ENCODE data around the gene PHLDB3. TPM values are rescaled to one million over a fixed set of nuclear protein-coding genes. Genes with fewer than 3 reads are reported as not detected.
"Not testable (repeated sequence)": the region's sequence is repeated elsewhere in the genome, so short reads cannot be mapped to it uniquely, and the experiment has no call there.

PHLDB3 gene
- total RNA-seq, 2 experiments from 2014 or later, result 12.7 to 13.1 TPM

DNA sequence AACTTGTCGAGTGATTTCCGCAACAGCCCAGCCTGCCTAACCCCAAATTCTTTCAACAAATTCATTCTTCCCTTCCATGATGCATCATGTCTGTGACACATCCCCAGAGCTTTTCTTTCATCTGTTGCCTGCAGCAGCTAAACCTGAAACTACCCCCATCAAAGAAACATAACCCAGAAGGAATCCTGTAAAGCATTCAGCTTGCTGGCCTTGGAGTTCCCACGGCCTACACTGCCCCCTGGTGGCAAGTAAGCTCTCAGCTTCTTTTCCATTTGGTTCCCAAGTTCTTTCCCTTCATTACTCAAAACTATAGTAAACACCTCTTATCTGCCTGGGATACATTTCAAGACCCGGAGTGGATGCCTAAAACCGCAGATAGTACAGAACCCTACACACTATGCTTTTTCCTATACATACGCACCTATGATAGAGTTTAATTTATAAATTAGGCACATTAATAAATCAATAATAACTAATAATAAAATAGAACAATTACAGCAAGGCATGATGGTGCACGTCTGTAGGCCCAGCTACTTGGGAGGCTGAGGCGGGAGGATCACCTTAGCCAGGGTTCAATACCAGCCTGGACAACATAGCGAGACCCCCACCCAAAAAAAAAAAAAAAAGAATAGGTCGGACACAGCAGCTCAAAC, 15.0 kb upstream of the PHLDB3 start:
- Mint-ChIP-seq H3K27me3 (no peaks in the 10 kb centered on the region), H3K9me3 (no peaks in the 10 kb centered on the region), H3K27ac (peak overlapping the region; percentile 68), H3K4me1 (peaks cover 22% of the 10 kb centered on the region), H3K4me3 (no peak overlapping the region), H3K36me3 (peaks cover 5% of the 10 kb centered on the region)
- DNase-seq, result peak; percentile 73

DNA sequence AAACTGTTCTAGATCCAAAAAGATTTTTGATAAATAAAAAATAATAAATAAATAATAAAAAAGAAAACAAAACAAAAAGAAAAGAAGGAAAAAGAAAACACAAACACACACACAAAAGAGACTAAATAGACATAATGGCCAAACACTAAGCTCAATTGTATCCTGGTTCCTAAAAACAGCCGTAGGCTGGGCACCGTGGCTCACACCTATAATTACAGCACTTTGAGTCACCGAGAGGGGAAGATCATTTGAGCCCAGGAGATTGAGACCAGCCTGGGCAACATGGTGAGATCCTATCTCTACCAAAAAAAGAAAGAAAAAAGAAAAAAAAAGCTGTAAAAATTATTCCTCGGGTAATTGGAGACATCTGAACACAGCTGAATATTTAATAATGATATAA, 13.5 kb upstream of the PHLDB3 start:
- H3K4me3 Mint-ChIP-seq, result no peak overlapping the region
- peaks cover 9% of the 10 kb centered on the region for H3K36me3 Mint-ChIP-seq
- H3K27ac Mint-ChIP-seq, result no peak overlapping the region
- peaks cover 19% of the 10 kb centered on the region for H3K4me1 Mint-ChIP-seq
- H3K27me3 Mint-ChIP-seq, result no peaks in the 10 kb centered on the region
- no peak for DNase-seq
- H3K9me3 Mint-ChIP-seq, result no peaks in the 10 kb centered on the region

DNA sequence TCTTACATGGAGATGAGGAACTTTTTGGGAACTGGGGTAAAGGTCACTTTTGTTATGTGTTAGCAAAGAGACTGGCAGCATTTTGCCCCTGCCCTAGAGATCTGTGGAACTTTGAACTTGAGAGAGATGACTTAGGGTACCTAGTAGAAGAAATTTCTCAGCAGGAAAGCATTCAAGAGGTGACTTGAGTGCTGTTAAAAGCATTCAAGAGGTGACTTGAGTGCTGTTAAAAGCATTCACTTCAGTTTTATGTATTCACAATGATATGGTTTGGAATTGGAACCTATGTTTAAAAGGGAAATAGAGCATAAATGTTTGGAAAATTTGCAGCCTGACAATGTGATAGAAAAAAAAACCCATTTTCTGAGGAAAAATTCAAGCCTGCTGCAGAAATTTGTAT, 7.9 kb upstream of the PHLDB3 start:
- not testable (repeated sequence) for H3K4me3 Mint-ChIP-seq, H3K27me3 Mint-ChIP-seq, H3K9me3 Mint-ChIP-seq, H3K4me1 Mint-ChIP-seq, DNase-seq, H3K27ac Mint-ChIP-seq, H3K36me3 Mint-ChIP-seq

DNA sequence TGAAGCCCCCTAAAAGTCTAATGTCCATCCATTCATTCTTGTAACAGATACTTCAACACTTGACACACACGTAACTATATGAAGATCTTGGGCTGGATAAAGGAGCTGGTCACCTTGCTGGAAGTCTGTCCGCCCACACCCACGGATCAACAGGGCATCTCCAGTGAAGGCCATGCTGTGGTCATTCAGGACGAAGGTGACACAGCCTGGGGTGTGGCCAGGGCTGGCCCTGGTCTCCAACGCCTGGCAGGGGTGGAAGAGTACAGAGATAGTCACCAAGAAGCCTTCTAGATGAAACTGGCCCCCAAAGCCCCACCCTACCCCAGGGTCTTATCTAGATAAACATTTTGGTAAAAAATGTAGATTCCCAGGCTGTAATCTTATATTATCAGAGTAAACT, 6.8 kb upstream of the PHLDB3 start:
- Mint-ChIP-seq H3K27ac (no peak overlapping the region), H3K4me1 (peaks cover 4% of the 10 kb centered on the region), H3K36me3 (peaks cover 9% of the 10 kb centered on the region), H3K9me3 (no peaks in the 10 kb centered on the region), H3K4me3 (no peak overlapping the region), H3K27me3 (no peaks in the 10 kb centered on the region)
- DNase-seq, result no peak

DNA sequence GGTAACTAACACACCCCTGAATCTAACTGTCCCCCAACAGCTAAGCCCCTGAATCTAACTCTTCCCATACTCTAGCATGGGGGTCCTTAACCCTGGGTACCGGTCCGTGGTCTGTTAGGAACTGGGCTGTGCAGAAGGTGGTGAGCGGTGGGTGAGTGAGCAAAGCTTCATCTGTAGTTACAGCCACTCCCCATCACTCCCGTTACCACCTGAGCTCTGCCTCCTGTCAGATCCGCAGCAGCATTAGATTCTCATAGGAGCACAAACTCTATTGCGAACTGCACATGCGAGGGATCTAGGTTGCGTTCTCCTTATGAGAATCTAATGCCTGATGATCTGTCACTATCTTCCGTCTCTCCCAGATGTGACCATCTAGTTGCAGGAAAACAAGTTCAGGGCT, 6.2 kb upstream of the PHLDB3 start:
- no peak for DNase-seq
- Mint-ChIP-seq H3K36me3 (peaks cover 9% of the 10 kb centered on the region), H3K4me3 (no peak overlapping the region), H3K27me3 (no peaks in the 10 kb centered on the region), H3K27ac (no peak overlapping the region), H3K9me3 (no peaks in the 10 kb centered on the region), H3K4me1 (peaks cover 1% of the 10 kb centered on the region)

DNA sequence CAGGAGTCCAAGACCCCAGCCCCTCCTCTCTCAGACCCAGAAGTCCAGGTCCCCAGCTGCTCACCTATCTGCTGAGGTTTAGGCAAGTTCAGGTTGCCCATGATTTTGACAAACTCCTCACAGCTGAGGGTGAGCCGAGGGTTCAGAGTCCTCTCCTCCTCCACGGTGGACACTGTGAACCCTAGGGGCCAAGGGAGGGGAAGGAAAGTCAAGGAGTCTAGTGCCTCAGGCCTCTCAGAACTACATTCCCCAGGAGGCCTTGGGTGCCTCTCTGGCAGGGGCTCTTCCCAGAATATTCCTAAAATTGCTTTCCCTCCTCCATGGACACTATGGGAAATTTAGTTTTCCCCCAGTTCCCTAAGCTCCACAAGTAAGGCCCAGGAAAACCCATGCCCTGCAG, 3.3 kb upstream of the PHLDB3 start:
- H3K27ac Mint-ChIP-seq, result no peak overlapping the region

DNA sequence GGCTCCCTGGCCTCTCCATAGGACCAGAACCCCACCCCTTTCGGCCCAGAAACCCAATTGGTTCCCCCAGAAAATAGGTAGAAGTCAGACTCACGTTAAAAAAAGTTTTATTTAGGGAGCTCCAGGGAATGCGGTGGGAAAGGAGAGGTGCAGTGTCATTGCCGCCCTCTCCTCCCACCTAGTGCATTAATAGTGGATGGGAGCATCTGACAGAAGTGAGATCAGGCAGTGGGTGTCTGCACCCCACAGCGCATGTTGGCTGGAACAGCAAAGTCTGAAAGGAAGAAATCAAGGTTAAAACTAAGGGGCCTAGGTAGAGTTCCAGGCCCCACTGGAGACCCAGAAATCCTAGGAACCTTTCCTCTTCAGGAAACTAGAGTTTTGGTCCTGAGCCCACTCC, 2.1 kb upstream of the PHLDB3 start:
- DNase-seq, result no peak
- Mint-ChIP-seq H3K27ac (no peak overlapping the region), H3K4me1 (peaks cover 20% of the 10 kb centered on the region), H3K4me3 (no peak overlapping the region), H3K36me3 (peaks cover 10% of the 10 kb centered on the region), H3K27me3 (no peaks in the 10 kb centered on the region), H3K9me3 (no peaks in the 10 kb centered on the region)

More for the DNA sequence above, 3.3 kb upstream of the PHLDB3 start:
- Mint-ChIP-seq H3K4me1 (peaks cover 13% of the 10 kb centered on the region), H3K36me3 (peaks cover 6% of the 10 kb centered on the region), H3K27me3 (no peaks in the 10 kb centered on the region), H3K9me3 (no peaks in the 10 kb centered on the region), H3K4me3 (no peak overlapping the region)
- no peak for DNase-seq

DNA sequence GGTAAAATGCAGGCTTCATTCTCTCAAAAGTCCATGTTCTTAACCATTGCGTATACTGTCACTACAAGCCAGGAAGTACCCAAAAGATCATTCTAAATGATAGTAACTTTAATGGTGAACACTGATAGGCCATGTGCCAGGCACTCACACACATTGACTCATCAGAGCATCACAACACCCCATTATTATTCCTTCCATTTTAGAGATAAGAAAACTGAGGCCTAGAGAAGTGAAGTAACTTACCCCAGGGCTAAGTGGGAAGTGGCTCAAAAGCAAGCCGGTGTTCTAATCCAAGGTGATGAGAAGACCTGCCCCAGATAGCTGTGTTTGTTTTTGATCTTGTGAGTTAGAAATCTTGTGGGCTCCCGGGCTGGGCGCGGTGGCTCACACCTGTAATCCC, 1.4 kb upstream of the PHLDB3 start:
- Mint-ChIP-seq H3K27me3 (no peaks in the 10 kb centered on the region), H3K36me3 (peaks cover 10% of the 10 kb centered on the region), H3K27ac (peak overlapping the region; percentile 46), H3K9me3 (no peaks in the 10 kb centered on the region), H3K4me3 (no peak overlapping the region), H3K4me1 (peaks cover 20% of the 10 kb centered on the region)
- DNase-seq, result no peak

DNA sequence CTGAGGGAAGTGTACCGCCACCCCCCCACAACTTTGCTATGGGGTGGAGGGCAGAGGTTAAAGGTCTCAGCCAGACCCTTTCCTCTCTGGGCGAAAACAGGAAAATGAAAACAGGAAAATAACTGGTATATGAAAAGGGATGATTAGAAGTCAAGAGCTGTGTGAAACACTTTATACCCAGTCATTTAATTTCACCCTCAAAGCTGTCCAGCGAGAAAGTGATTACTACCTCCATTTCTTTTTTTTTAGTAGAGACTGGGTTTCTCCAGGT, 575 bp upstream of the PHLDB3 start:
- Mint-ChIP-seq H3K36me3 (peaks cover 12% of the 10 kb centered on the region), H3K4me3 (no peak overlapping the region), H3K27ac (peak overlapping the region; percentile 66), H3K4me1 (peaks cover 22% of the 10 kb centered on the region), H3K9me3 (no peaks in the 10 kb centered on the region), H3K27me3 (no peaks in the 10 kb centered on the region)
- DNase-seq, result no peak

DNA sequence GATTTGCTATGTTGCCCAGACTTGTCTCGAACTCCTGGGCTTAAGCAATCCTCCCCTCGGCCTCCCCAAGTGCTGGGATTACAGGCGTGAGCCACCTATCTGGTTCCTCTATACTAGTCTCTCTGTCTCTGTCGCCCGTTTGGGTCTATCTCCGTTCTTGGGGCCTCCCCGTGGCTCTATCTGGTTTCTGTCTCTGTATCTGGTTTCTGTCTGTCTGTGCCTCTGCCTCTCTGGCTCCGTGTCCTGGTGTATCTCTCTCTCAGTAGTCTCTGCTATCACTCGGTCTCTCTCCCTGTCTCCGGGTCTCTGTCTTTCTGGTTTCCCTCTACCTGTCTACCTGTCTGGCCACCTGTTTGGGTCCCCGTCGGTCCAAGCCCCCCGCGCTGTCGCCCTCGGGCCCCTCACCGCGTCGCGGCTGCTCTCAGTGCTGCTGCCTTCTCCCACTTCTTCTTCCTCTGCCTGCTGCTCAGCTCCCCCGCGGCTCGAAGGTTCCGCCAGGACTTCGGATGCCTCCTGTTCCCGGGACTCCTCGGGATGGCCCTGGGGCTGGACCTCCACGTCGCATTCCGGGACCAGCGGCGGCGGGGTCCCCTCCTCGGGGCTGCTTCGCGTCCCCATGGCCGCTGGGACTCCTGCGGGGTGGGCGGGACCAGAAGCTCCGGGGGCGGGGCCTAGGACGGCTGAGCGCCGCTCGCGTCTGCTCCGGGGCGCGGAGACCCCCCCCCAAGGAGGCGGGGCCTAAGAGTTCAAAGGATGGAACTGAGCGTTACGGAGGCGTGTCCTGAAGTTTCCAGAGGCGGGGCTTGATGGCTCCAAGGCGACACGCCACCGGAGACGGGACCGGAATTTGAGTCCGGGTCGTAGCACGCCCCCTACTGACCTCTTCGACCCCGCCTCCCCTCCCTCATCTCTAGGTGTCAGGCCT, 783 bp downstream of the PHLDB3 start:
- Mint-ChIP-seq H3K4me3 (peak overlapping the region; percentile 94), H3K4me1 (peaks cover 22% of the 10 kb centered on the region), H3K27me3 (no peaks in the 10 kb centered on the region), H3K27ac (peak overlapping the region; percentile 95), H3K36me3 (peaks cover 12% of the 10 kb centered on the region), H3K9me3 (no peaks in the 10 kb centered on the region)
- DNase-seq, result peak; percentile 96

DNA sequence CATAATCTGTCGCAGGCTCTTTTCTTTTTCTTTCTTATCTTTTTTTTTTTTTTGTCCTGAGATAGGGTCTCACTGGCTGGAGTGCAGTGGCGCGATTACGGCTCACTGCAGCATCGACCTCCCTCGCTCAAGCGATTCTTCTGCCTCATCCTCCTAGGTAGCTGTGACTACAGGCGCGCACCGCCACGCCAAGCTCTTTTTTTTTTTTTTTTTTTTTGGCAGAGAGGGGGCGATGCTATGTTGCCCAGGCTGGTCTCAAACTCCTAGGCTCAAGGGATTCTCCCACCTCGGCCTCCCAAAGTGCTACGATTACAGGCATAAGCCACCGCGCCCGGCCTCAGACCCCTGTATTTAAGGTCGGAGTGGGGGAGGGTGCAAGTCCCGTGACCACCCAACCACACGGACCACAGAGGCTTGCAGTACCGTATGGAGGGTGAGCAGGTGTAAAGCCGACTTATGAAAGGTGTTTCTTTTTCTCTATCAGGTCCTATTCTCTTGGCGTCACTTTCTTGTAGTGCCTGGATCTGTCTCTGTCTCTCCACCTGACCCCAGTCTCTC, 2.0 kb downstream of the PHLDB3 start:
- peaks cover 14% of the 10 kb centered on the region for H3K36me3 Mint-ChIP-seq
- no peak for DNase-seq
- no peaks in the 10 kb centered on the region for H3K27me3 Mint-ChIP-seq
- peak overlapping the region; percentile 94 for H3K4me3 Mint-ChIP-seq
- peaks cover 22% of the 10 kb centered on the region for H3K4me1 Mint-ChIP-seq
- H3K9me3 Mint-ChIP-seq, result no peaks in the 10 kb centered on the region
- peak overlapping the region; percentile 43 for H3K27ac Mint-ChIP-seq

DNA sequence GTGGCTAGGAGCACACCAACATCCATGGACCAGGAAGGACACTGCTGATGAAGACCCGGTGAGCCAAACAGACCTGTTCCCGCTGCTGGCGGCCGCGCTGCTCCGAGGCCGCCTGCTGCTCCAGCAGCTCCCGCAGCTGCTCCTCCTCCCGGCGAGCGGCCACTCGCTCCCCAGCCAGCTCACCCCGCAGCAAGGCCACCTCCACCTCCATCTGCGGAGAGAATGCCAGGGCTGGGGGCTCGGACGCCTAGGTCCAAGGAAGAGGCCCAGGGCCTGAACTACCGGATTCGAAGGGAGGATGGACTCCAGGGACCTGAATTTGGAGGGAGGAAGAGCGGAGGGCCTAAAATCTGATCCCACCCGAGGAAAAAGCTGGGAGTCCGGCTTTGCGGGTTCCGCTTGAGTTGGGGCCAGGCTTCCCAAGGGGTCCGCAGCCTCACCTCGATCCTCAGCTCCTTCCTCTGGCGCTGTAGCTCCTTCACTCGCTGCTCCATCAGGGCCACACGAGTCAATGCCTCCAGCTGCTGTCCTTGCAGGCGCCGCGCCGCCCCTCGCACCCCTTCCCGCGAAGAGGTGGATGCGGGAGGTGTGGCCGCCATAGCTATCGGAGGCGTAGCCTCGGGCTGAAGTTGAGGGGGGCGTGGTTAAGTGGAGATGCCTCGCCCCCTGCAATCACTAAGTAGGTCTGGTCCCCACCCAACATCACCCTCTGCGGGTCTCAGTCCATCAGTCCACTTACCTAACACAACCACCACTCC, 2.7 kb downstream of the PHLDB3 start:
- Mint-ChIP-seq H3K27me3 (no peaks in the 10 kb centered on the region), H3K9me3 (no peaks in the 10 kb centered on the region), H3K4me1 (peaks cover 22% of the 10 kb centered on the region), H3K36me3 (peaks cover 14% of the 10 kb centered on the region), H3K4me3 (no peak overlapping the region), H3K27ac (no peak overlapping the region)
- DNase-seq, result no peak

DNA sequence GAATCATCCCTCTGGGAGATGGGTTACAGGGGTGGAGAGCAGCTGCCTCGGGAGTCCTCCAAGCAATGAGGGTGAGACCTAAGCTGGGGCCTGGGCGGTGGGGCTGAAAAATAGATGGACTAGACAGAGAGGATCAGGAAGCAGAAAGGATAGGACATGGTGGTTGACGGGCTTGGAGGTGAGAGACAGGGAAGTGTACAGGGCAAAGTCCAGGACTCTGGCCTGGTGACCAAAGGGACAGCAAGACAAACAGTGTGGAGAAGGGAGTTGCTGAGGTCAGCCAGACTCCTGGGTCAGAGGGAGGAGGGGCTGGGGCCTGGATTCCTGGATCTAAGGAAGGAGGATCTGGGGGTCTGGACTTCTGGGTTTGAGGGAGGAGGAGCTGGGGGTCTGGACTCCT, 5.5 kb downstream of the PHLDB3 start:
- Mint-ChIP-seq H3K27me3 (no peaks in the 10 kb centered on the region), H3K4me1 (peaks cover 15% of the 10 kb centered on the region), H3K9me3 (no peaks in the 10 kb centered on the region), H3K27ac (no peak overlapping the region), H3K4me3 (no peak overlapping the region), H3K36me3 (peaks cover 12% of the 10 kb centered on the region)
- DNase-seq, result no peak

DNA sequence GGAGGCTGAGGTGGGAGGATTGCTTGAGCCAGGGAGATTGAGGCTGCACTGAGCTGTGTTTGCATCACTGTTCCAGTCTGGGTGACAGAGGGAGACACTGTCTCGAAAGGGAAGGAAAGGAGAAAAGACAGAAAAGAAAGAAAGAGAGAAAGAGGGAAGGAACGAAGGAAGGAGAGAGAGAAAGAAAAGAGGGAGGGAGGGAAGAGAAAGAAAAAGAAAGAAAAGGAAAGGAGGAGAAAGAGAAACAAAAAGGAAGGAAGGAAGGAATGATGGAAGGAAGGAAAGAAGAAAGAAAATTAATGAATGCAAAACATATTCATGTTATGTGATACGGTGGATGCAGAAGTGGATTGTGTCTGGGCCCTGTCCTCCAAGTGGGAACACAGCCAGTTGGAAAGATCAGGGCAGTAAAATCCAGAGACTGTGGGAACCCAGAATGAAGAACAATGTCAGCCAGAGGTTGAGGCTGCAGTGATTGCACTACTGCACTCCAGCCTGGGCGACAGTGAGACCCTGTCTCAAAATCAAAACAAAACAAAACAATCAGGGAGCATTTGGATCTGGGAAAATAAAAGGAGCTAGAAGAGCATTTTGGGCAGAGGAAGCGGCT, 6.2 kb downstream of the PHLDB3 start:
- peaks cover 12% of the 10 kb centered on the region for H3K4me1 Mint-ChIP-seq
- H3K27ac Mint-ChIP-seq, result no peak overlapping the region
- no peak for DNase-seq
- H3K36me3 Mint-ChIP-seq, result peaks cover 12% of the 10 kb centered on the region
- H3K9me3 Mint-ChIP-seq, result no peaks in the 10 kb centered on the region
- no peak overlapping the region for H3K4me3 Mint-ChIP-seq
- no peaks in the 10 kb centered on the region for H3K27me3 Mint-ChIP-seq

DNA sequence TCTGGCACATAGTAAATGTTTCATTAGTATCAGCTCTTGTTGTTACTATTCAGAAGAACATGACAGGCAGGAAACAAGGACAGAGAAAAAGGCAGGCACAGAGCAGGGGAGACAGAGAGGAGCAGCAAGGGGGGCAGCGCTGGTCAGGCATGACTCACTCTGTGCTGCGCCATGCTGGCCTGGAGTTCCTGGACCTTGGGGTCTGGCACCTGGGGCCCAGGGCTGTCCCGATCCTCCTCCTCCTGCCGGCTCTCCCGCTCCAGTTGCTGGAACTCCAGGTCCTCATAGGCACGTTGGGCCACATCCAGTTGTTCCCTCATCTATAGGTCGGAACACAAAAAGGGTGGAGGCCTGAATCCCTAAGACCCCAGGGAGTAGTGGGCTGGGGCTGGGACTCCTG, 7.6 kb downstream of the PHLDB3 start:
- no peaks in the 10 kb centered on the region for H3K27me3 Mint-ChIP-seq
- peaks cover 6% of the 10 kb centered on the region for H3K36me3 Mint-ChIP-seq
- no peak for DNase-seq
- H3K27ac Mint-ChIP-seq, result no peak overlapping the region
- H3K4me3 Mint-ChIP-seq, result no peak overlapping the region
- H3K4me1 Mint-ChIP-seq, result peaks cover 2% of the 10 kb centered on the region
- no peaks in the 10 kb centered on the region for H3K9me3 Mint-ChIP-seq
